SU-DHL-6 (cell line): ENCODE measurements around the gene DRGX.

Source experiments
- H2AFZ ChIP-seq: fragments of 200-600 bp; sonication (generic); 2 replicates; pipeline ENCODE4 v1.6.1; 2014; ENCODE audit warnings: low read depth, mild to moderate bottlenecking, moderate library complexity, mixed read lengths, antibody characterized with exemption, low read length; ENCODE audit not compliant: severe bottlenecking
- H3F3A ChIP-seq: fragments of 200-600 bp; shearing (Covaris generic); 2 replicates; pipeline ENCODE4 v1.6.0; 2016; ENCODE audit warnings: antibody characterized with exemption, mild to moderate bottlenecking; ENCODE audit not compliant: insufficient read depth
- H3K27ac ChIP-seq: fragments of 200-600 bp; sonication (generic); 2 replicates; pipeline ENCODE4 v1.5.1; 2016; ENCODE audit warnings: low read depth, mild to moderate bottlenecking, low read length, moderate library complexity, mixed read lengths
- H3K27me3 ChIP-seq: fragments of 200-600 bp; sonication (generic), shearing (Covaris generic); 2 replicates; pipeline ENCODE4 v1.6.0; 2014; ENCODE audit warnings: mild to moderate bottlenecking, low read length
- H3K36me3 ChIP-seq: fragments of 200-600 bp; sonication (generic); 2 replicates; pipeline ENCODE4 v1.6.1; 2014; ENCODE audit warnings: mild to moderate bottlenecking, low read length, mixed read lengths
- H3K4me2 ChIP-seq: fragments of 300-600, 200-600 bp; shearing (Covaris generic), sonication (generic); 2 replicates; pipeline ENCODE4 v1.6.0; 2014; ENCODE audit warnings: low read length, low read depth, mild to moderate bottlenecking; ENCODE audit not compliant: poor library complexity, severe bottlenecking
- H3K4me3 ChIP-seq: fragments of 200-600 bp; sonication (generic); 2 replicates; pipeline ENCODE4 v1.5.1; 2014; ENCODE audit warnings: antibody characterized with exemption, low read length, mild to moderate bottlenecking, mixed read lengths; ENCODE audit not compliant: insufficient read depth, poor library complexity, severe bottlenecking
- H3K79me2 ChIP-seq: fragments of 200-600 bp; sonication (generic); 2 replicates; pipeline ENCODE4 v1.6.1; 2014; ENCODE audit warnings: mild to moderate bottlenecking, low read length, moderate library complexity; ENCODE audit not compliant: insufficient read depth
- H3K9ac ChIP-seq: fragments of 200-600 bp; sonication (generic); 2 replicates; pipeline ENCODE4 v1.7.0; 2014; ENCODE audit warnings: mild to moderate bottlenecking, low read length
- H3K9me2 ChIP-seq: fragments of 200-600 bp; sonication (generic); replicated peaks from 2 replicates; pipeline ENCODE4 v1.6.1; 2014; ENCODE audit warnings: low read length; ENCODE audit not compliant: insufficient read depth
- H3K9me3 ChIP-seq: fragments of 200-600 bp; sonication (generic); 2 replicates; pipeline ENCODE4 v1.6.1; 2014; ENCODE audit warnings: low read length, mixed read lengths; ENCODE audit not compliant: insufficient read depth
- H4K20me1 ChIP-seq: fragments of 200-600 bp; sonication (generic); 2 replicates; pipeline ENCODE4 v1.6.1; 2014; ENCODE audit warnings: low read depth, mild to moderate bottlenecking, antibody characterized with exemption, low read length, moderate library complexity, mixed read lengths
- CTCF ChIP-seq: fragments of 200-600 bp; sonication (generic); IDR thresholded peaks from one replicate; pipeline ENCODE4 v1.5.1; 2017; ENCODE audit warnings: antibody characterized with exemption, mild to moderate bottlenecking, low read length, moderate library complexity; ENCODE audit not compliant: insufficient read depth, poor library complexity, severe bottlenecking
- EZH2phosphoT487 ChIP-seq: fragments of 200-600 bp; sonication (generic), shearing (Covaris generic); conservative IDR thresholded peaks from 2 replicates; pipeline ENCODE4 v1.6.1; 2018; ENCODE audit warnings: mild to moderate bottlenecking, antibody characterized with exemption, low read length, moderate library complexity, mixed read lengths

Gene DRGX

GRCh38 chr10:49370326-49371100 is 25.4 kb downstream of the DRGX start:
- H3K27me3 ChIP-seq: no peaks in the 10 kb centered on the region
- H3K9me3 ChIP-seq: no peaks in the 10 kb centered on the region
- no peaks in the 10 kb centered on the region for H3F3A ChIP-seq
- TF ChIP-seq CTCF (no peak), EZH2phosphoT487 (no peak)
- no peak overlapping the region for H3K4me2 ChIP-seq
- H3K27ac ChIP-seq: no peak overlapping the region
- no peak overlapping the region for H3K9ac ChIP-seq
- no peaks in the 10 kb centered on the region for H4K20me1 ChIP-seq
- H2AFZ ChIP-seq: no peak overlapping the region
- no peak overlapping the region for H3K4me3 ChIP-seq
- no peaks in the 10 kb centered on the region for H3K36me3 ChIP-seq
- no peaks in the 10 kb centered on the region for H3K9me2 ChIP-seq
- no peaks in the 10 kb centered on the region for H3K79me2 ChIP-seq

GRCh38 chr10:49369216-49370162 is 26.4 kb downstream of the DRGX start:
- no peak overlapping the region for H3K9ac ChIP-seq
- H3K9me3 ChIP-seq: no peaks in the 10 kb centered on the region
- H2AFZ ChIP-seq: no peak overlapping the region
- H3F3A ChIP-seq: no peaks in the 10 kb centered on the region
- no peaks in the 10 kb centered on the region for H4K20me1 ChIP-seq
- no peak overlapping the region for H3K27ac ChIP-seq
- no peaks in the 10 kb centered on the region for H3K36me3 ChIP-seq
- no peak overlapping the region for H3K4me2 ChIP-seq
- H3K9me2 ChIP-seq: no peaks in the 10 kb centered on the region
- H3K27me3 ChIP-seq: no peaks in the 10 kb centered on the region
- no peaks in the 10 kb centered on the region for H3K79me2 ChIP-seq
- no peak for TF ChIP-seq EZH2phosphoT487
- H3K4me3 ChIP-seq: no peak overlapping the region

- no peaks in the 10 kb centered on the region for H3F3A ChIP-seq
Measured at GRCh38 chr10:49368256-49368655, 27.6 kb downstream of the DRGX start.

More at GRCh38 chr10:49368256-49368655, 27.6 kb downstream of the DRGX start:
- H3K9ac ChIP-seq: no peak overlapping the region
- TF ChIP-seq CTCF (no peak), EZH2phosphoT487 (no peak)
- H3K27me3 ChIP-seq: no peaks in the 10 kb centered on the region
- H3K4me3 ChIP-seq: no peak overlapping the region
- H3K9me3 ChIP-seq: no peaks in the 10 kb centered on the region
- H3K79me2 ChIP-seq: no peaks in the 10 kb centered on the region
- no peak overlapping the region for H2AFZ ChIP-seq
- no peaks in the 10 kb centered on the region for H4K20me1 ChIP-seq
- no peaks in the 10 kb centered on the region for H3K36me3 ChIP-seq
- no peak overlapping the region for H3K4me2 ChIP-seq
- H3K27ac ChIP-seq: no peak overlapping the region
- H3K9me2 ChIP-seq: no peaks in the 10 kb centered on the region
